NCI-H82 (cell line): ENCODE data around the gene SPATA13.
"Not testable (repeated sequence)": the region's sequence is repeated elsewhere in the genome, so short reads cannot be mapped to it uniquely, and the experiment has no call there.

Experiments
- DNase-seq: peaks from one replicate; lab custom pipeline; 2025; lab: John Stamatoyannopoulos, UW

SPATA13 gene

GRCh38 chr13:24196593-24197197, 36.2 kb downstream of the SPATA13 start:
- DNase-seq = no peak

DNA sequence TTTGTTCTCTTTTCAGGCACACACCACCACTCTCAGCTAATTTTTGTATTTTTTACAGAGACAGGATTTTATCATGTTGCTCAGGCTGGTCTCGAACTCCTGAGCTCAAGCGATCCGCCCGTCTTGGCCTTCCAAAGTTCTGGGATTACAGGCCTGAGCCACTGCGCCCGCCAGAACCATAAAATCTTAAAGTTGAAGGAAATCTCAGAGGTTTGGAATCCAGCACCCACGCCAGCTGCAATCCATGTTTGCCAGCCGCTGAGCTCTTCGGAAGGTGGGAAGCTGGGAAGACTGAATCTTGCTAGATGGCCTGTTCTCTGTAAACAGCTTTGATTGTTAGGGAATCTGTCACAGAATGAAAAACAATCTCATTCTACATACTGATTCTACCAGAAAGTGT, 38.5 kb downstream of the SPATA13 start:
- DNase-seq = no peak

GRCh38 chr13:24202215-24202614, 41.7 kb downstream of the SPATA13 start:
- DNase-seq = no peak

DNA sequence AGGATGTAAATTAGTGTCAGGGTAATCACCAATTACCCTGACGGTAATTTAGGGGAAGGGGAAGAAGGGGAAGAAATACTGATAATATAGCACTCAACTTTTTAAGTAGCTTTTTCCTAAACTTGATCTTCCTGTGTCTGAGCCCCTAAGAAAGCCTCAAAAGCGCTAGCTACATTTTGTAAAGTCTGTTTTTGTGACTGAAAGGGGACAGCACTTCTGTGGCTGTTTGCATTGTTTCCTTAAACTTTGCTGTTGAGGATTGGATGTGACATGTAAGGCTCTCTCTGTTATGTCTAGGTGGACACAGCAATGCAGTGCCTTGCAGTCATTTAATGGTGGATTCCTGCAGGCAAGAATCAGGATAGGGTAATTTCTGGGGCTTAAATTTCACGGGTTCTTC, 42.8 kb downstream of the SPATA13 start:
- no peak for DNase-seq

- DNase-seq = no peak
These were observed 43.3 kb downstream of the SPATA13 start for GRCh38 chr13:24203811-24204210.

DNA sequence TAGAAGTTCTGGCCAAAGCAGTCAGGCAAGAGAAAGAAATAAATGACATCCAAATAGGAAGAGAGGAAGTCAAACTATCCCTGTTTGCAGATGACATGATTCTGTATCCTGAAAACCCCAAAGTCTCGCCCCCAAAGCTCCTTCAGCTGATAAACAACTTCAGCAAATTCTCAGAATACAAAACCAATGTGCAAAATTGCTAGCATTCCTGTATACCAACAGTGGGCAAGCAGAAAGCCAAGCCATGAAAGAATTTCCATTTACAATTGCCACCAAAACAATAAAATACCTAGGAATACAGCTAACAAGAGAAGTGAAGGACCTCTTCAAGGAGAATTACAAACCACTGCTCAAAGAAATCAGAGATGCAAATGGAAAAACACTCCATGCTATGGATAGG, 44.6 kb downstream of the SPATA13 start:
- not testable (repeated sequence) for DNase-seq

- DNase-seq = no peak
These were observed 47.5 kb downstream of the SPATA13 start for GRCh38 chr13:24207841-24208667.

DNA sequence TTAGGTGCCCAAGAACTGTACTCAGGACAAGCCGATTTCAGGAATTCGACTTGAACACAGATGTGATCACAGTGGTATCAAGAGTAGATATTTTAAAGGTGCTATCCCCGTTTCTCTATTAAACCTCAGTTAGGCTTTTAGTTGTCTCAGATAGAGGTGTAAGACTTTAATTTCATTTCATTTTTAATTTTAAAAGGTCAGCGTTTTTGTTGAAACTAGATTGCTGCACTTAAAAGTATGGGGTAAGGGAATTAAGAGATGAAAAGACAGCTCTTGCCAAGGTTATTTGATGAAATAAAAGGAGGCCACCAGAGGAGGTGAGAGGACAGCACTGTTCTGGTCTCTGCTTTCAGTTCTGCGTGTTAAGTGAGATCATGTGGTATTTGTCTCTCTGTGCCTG, 48.6 kb downstream of the SPATA13 start:
- no peak for DNase-seq

GRCh38 chr13:24212254-24212653, 51.7 kb downstream of the SPATA13 start:
- no peak for DNase-seq

DNA sequence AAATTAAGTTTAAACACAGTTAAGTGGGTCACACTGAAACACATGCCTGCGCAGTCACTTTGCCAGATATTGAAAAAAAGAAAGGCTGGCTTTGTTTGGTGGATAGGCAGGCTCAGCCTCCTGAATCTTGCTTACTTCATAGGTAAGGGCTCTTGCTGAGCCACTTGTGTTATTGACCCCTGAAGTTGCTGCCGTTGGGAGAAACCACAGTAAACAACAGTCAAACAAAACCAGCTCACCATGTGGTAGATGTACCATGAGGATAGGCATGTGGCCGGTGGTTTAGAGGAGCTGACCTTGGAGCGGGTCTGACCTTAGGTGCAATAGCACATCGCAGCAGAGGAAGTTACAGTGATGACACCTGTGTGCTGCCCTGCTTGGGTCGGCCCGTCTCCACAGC, 52.2 kb downstream of the SPATA13 start:
- DNase-seq = no peak

GRCh38 chr13:24213932-24214331, 53.4 kb downstream of the SPATA13 start:
- DNase-seq = no peak

- DNase-seq = no peak
These were observed 54.0 kb downstream of the SPATA13 start for GRCh38 chr13:24214528-24214927.

GRCh38 chr13:24215126-24215525, 54.6 kb downstream of the SPATA13 start:
- DNase-seq = no peak

DNA sequence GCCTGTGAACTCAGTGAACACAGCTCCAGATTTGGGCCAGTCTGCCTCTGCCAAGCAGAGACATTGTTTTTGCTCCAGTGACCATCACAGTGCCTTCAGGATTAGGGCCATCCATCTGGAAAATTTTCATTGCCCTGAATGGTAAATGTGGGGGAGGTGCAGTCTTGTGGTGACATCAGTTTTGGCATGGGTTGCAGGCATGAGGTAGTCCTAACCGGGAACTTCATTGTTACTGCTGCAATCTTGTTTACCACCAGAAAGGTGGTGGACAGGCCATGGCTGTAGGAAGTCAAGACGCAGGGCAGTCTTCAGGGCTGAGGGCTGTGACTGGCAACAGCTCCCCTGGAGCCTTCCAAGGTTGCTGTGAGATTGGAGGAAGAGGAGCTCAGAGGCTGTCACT, 55.2 kb downstream of the SPATA13 start:
- DNase-seq = peak; percentile 29

DNA sequence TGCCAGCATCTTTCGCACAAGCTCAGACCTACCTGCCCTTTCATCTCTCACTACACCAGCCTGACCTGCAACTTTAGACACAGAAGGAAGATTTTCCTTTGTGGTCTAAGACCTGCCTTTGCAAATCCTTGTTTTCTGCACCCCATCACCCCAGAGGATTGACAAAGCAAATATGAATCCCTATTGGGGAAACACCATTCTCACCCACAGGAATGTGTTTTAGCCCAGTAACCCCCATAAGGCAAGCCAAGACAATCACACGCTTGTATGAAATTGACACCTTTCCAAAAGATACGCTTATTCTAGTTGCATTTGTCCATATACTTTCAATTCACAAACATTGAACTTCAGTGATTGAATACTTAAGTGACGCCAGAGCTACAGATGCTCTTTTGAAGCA, 55.7 kb downstream of the SPATA13 start:
- no peak for DNase-seq

DNA sequence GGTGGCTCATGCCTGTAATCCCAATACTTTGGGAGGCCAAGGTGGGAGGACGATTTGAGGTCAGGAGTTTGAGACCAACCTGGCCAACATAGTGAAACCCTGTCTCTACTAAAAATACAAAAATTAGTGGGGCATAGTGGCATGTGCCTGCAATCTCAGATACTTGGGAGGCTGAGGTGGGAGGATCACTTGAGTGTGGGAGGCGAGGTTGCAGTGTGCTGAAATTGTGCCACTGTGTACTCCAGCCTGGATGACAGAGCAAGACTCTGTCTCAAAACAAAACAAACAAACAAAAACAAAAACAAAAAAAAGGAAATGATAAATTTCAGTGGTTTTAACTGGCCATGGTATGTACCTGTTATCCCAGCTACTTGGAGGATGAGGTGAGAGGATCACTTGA, 56.3 kb downstream of the SPATA13 start:
- DNase-seq = not testable (repeated sequence)

DNA sequence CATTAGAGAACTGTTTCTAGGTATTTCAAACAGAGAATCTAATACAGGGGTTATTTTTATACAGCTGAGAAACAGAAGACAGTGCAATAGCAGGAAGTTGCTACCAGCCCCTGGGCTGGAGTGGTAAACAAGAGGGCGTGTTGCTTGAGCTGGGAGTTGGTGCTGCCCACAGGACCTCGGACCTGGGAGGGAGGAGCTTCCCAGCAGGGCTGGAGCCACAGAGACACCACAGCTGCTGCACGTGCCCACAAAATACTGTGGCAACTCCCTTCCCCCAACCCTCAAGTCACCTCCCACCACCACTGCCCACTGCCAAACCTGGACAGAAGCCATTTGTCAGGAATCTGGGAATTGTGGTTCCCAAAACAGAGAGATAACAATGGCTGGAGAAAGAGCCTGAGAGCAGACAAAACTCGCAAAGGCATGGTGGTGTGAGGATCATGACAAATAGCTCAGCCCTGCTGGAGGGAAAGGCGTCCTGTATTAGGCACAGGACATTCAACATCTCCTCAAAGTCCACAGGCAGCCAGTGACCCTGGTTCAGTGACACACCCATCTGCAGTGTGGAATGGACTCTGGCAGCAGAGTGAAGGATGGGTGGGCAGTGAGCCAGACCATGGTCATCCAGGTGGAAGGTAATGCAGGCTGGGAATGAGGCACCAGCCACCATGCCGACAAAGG, 57.2 kb downstream of the SPATA13 start:
- no peak for DNase-seq

DNA sequence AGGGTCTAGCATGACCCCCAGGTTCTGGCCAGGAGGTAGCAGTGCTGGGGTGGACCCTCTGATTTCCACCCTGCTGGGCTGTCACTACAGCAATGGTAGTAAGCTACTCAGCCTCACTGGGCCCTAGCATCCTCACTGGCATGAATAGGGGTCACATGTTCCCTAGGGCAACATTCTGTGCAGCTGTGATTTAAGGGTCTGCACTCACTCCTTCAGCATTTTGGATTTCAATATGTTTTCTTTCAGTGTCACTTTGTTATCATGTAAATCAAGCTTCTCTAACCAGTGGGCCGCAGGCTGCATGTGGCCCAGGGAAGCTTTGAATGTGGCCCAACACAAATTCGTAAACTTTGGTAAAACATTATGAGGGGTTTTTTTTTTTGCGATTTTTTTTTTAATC, 57.8 kb downstream of the SPATA13 start:
- no peak for DNase-seq

GRCh38 chr13:24218977-24219376, 58.5 kb downstream of the SPATA13 start:
- DNase-seq = no peak

GRCh38 chr13:24220086-24220703, 59.7 kb downstream of the SPATA13 start:
- DNase-seq = peak; percentile 96

- no peak for DNase-seq
These were observed 60.5 kb downstream of the SPATA13 start for GRCh38 chr13:24221007-24221406.

- no peak for DNase-seq
These were observed 62.2 kb downstream of the SPATA13 start for GRCh38 chr13:24222756-24223155.
